ENCODE measurements around the gene EPB42. TPM values are rescaled to one million over a fixed set of nuclear protein-coding genes. Genes with fewer than 3 reads are reported as not detected.

The EPB42 gene
- total and polyA plus RNA-seq, 10 donors: 0.11 to 31.5 (median 1.6) TPM

- no peaks in the 10 kb centered on the region for H3K36me3 ChIP-seq
- DNase-seq: no peak
- H3K4me1 ChIP-seq: peaks cover 0 to 21% (median 15%) of the 10 kb centered on the region in 6 donors
- H3K27me3 ChIP-seq (replicated peaks in 1 of 7): peaks cover 0 to 10% (median 0%) of the 10 kb centered on the region in 7 donors
- 47 to 97% (median 94%) methylated on average over 2 of the region's 2 CpGs for WGBS, 5 donors
- no peak overlapping the region for H3K27ac ChIP-seq
- no peak for TF ChIP-seq CTCF (IDR thresholded peaks at IDR 0.05 in 8 of 11, conservative IDR thresholded peaks at IDR 0.05 in 3 of 11)
- no peak for TF ChIP-seq POLR2A (IDR thresholded peaks at IDR 0.05)
- TF ChIP-seq POLR2AphosphoS5 (IDR thresholded peaks at IDR 0.05): no peak
- peaks cover 0 to 11% (median 6%) of the 10 kb centered on the region in 8 donors for H3K9me3 ChIP-seq
- intact Hi-C loops (cut with DNase I; ENCODE audit: low total_unique reads): no loop called here
- no peak overlapping the region for H3K4me3 ChIP-seq
Measured at GRCh38 chr15:43267439-43267838, 46.6 kb upstream of the EPB42 start.

- Histone ChIP-seq H3K4me3 (no peak within 1 kb of the TSS), H3K27me3 (replicated peaks in 1 of 7) (peaks cover 0 to 10% (median 0%) of the 10 kb centered on the region in 7 donors), H3K4me1 (peaks cover 0 to 21% (median 15%) of the 10 kb centered on the region in 6 donors), H3K27ac (no peak within 1 kb of the TSS), H3K9me3 (peaks cover 0 to 5% (median 2%) of the 10 kb centered on the region in 8 donors), H3K36me3 (no peaks in the 10 kb centered on the region)
- DNase-seq: no peak
- WGBS, 5 donors: 75 to 85% (median 84%) methylated on average over 8 of the region's 8 CpGs
- TF ChIP-seq CTCF (IDR thresholded peaks at IDR 0.05 in 8 of 11, conservative IDR thresholded peaks at IDR 0.05 in 3 of 11): no peak
- no peak for TF ChIP-seq POLR2AphosphoS5 (IDR thresholded peaks at IDR 0.05)
- no peak for TF ChIP-seq POLR2A (IDR thresholded peaks at IDR 0.05)
- intact Hi-C loops (cut with DNase I; ENCODE audit: low total_unique reads): no loop called here
Measured at GRCh38 chr15:43266834-43267233, 46.0 kb upstream of the EPB42 start, which contains the start of gene TGM5. TGM5 (minus strand) TSS chr15:43266928; CDS start chr15:43266849, 79 bp downstream.

GRCh38 chr15:43266386-43266785, 45.6 kb upstream of the EPB42 start:
- intact Hi-C loops (cut with DNase I; ENCODE audit: low total_unique reads): no loop called here
- H3K36me3 ChIP-seq: no peaks in the 10 kb centered on the region

More at GRCh38 chr15:43266386-43266785, 45.6 kb upstream of the EPB42 start:
- DNase-seq: no peak
- peaks cover 0 to 10% (median 0%) of the 10 kb centered on the region in 7 donors for H3K27me3 ChIP-seq (replicated peaks in 1 of 7)
- H3K4me1 ChIP-seq: peaks cover 0 to 20% (median 15%) of the 10 kb centered on the region in 6 donors
- H3K27ac ChIP-seq: no peak overlapping the region
- no peak overlapping the region for H3K4me3 ChIP-seq
- H3K9me3 ChIP-seq: peaks cover 0 to under 1% (median 0%) of the 10 kb centered on the region in 8 donors
- TF ChIP-seq CTCF (IDR thresholded peaks at IDR 0.05 in 8 of 11, conservative IDR thresholded peaks at IDR 0.05 in 3 of 11) (no peak), POLR2A (IDR thresholded peaks at IDR 0.05) (no peak), POLR2AphosphoS5 (IDR thresholded peaks at IDR 0.05) (no peak)
- 88 to 98% (median 95%) methylated on average over 2 of the region's 2 CpGs for WGBS, 5 donors
